HEK293 (cell line): ENCODE data around the gene SART3.

ENCODE experiments used
- CTCF ChIA-PET: fragments of 350-600 bp; formaldehyde crosslinking; extraction: SDS; loops from one replicate; lab custom pipeline; 2021; ENCODE audit warnings: antibody characterized with exemption; lab: Yijun Ruan, JAX
- POLR2A ChIA-PET: fragments of 300-600 bp; formaldehyde crosslinking; extraction: SDS; loops from one replicate; lab custom pipeline; 2020; ENCODE audit warnings: antibody characterized with exemption, inconsistent platforms; lab: Yijun Ruan, JAX
- H3K27ac ChIP-seq: fragments of 200-500 bp; sonication (Bioruptor generic); 2 replicates; pipeline ENCODE4 v1.5.1; 2014; ENCODE audit warnings: low read depth, low read length, control low read depth, inconsistent platforms; ENCODE audit errors: extremely low read depth
- H3K36me3 ChIP-seq, 2 experiments: fragments of 200-500 bp in 1 of 2; sonication (Bioruptor generic) in 1 of 2; 1 replicate in 1 of 2; 2 replicates in 1 of 2; pipeline ENCODE4 v1.5.1; 2014 to 2017; ENCODE audit warnings: inconsistent platforms in 2 of 2, low read length in 2 of 2; ENCODE audit not compliant: control insufficient read depth in 2 of 2, insufficient read depth in 1 of 2
- H3K4me1 ChIP-seq: fragments of 200-500 bp; sonication (Bioruptor generic); 2 replicates; pipeline ENCODE4 v1.5.1; 2014; ENCODE audit warnings: mild to moderate bottlenecking, low read length, inconsistent platforms; ENCODE audit not compliant: control insufficient read depth, insufficient read depth
- H3K4me3 ChIP-seq: 2 replicates; pipeline ENCODE4 v1.5.1; 2011; ENCODE audit warnings: low read depth, mild to moderate bottlenecking, control low read depth, low read length, moderate library complexity
- H3K9me3 ChIP-seq: fragments of 200-500 bp; sonication (Bioruptor generic); 2 replicates; pipeline ENCODE4 v1.5.1; 2014; ENCODE audit warnings: low read depth, low read length, inconsistent platforms; ENCODE audit not compliant: control insufficient read depth, insufficient read depth
- GLIS1 ChIP-seq: fragments of 450-650 bp; formaldehyde crosslinking; IDR thresholded peaks from 2 replicates; pipeline ENCODE4 v1.5.1; 2016; ENCODE audit warnings: missing biosample characterization, missing genetic modification characterization
- INSM2 ChIP-seq: fragments of 450-650 bp; formaldehyde crosslinking; IDR thresholded peaks from 2 replicates; pipeline ENCODE4 v1.5.1; 2016; ENCODE audit warnings: missing biosample characterization, missing genetic modification characterization
- OVOL3 ChIP-seq: fragments of 450-650 bp; formaldehyde crosslinking; IDR thresholded peaks from 2 replicates; pipeline ENCODE4 v1.5.1; 2016; ENCODE audit warnings: missing biosample characterization, missing genetic modification characterization
- SP2 ChIP-seq: fragments of 450-650 bp; formaldehyde crosslinking; IDR thresholded peaks from 2 replicates; pipeline ENCODE4 v1.5.1; 2016; ENCODE audit warnings: missing biosample characterization, missing genetic modification characterization
- ZBTB44 ChIP-seq: fragments of 450-650 bp; IDR thresholded peaks from 2 replicates; pipeline ENCODE4 v1.5.1; 2018; ENCODE audit warnings: missing biosample characterization, mild to moderate bottlenecking, missing genetic modification characterization
- ZFP3 ChIP-seq: fragments of 450-650 bp; formaldehyde crosslinking; IDR thresholded peaks from 2 replicates; pipeline ENCODE4 v1.5.1; 2016; ENCODE audit warnings: low read depth, missing biosample characterization, missing genetic modification characterization
- ZNF184 ChIP-seq: fragments of 450-650 bp; IDR thresholded peaks from 2 replicates; pipeline ENCODE4 v1.5.1; 2018; ENCODE audit warnings: missing biosample characterization, mild to moderate bottlenecking, missing genetic modification characterization
- ZNF19 ChIP-seq: fragments of 450-650 bp; formaldehyde crosslinking; IDR thresholded peaks from 2 replicates; pipeline ENCODE4; 2016; ENCODE audit warnings: missing biosample characterization, missing genetic modification characterization, low read depth
- ZNF302 ChIP-seq: fragments of 450-650 bp; formaldehyde crosslinking; IDR thresholded peaks from 2 replicates; pipeline ENCODE4 v1.5.1; 2016; ENCODE audit warnings: missing biosample characterization, missing genetic modification characterization, low read depth
- ZNF350 ChIP-seq: fragments of 450-650 bp; formaldehyde crosslinking; IDR thresholded peaks from 2 replicates; pipeline ENCODE4 v1.5.0; 2017; ENCODE audit warnings: missing biosample characterization, mild to moderate bottlenecking, missing genetic modification characterization
- ZNF394 ChIP-seq: fragments of 450-650 bp; formaldehyde crosslinking; IDR thresholded peaks from 2 replicates; pipeline ENCODE4 v1.5.1; 2016; ENCODE audit warnings: missing biosample characterization, missing genetic modification characterization, mild to moderate bottlenecking, moderate library complexity, borderline replicate concordance
- ZNF600 ChIP-seq: fragments of 450-650 bp; formaldehyde crosslinking; IDR thresholded peaks from 2 replicates; pipeline ENCODE4 v1.5.1; 2016; ENCODE audit warnings: missing biosample characterization, missing genetic modification characterization
- ZNF654 ChIP-seq: fragments of 450-650 bp; formaldehyde crosslinking; IDR thresholded peaks from 2 replicates; pipeline ENCODE4 v1.5.1; 2016; ENCODE audit warnings: low read depth, missing biosample characterization, missing genetic modification characterization
- ZNF707 ChIP-seq: fragments of 450-650 bp; formaldehyde crosslinking; IDR thresholded peaks from 2 replicates; pipeline ENCODE4 v1.5.1; 2016; ENCODE audit warnings: missing biosample characterization, missing genetic modification characterization
- ZNF843 ChIP-seq: fragments of 450-650 bp; formaldehyde crosslinking; IDR thresholded peaks from 2 replicates; pipeline ENCODE4 v1.5.1; 2016; ENCODE audit warnings: missing biosample characterization, missing genetic modification characterization
- TF ChIP-seq, protein P1 (sequence below): fragments of 450-650 bp; formaldehyde crosslinking; IDR thresholded peaks from 2 replicates; pipeline ENCODE4 v1.5.1; 2017; ENCODE audit warnings: missing biosample characterization, missing genetic modification characterization

The SART3 gene

DNA sequence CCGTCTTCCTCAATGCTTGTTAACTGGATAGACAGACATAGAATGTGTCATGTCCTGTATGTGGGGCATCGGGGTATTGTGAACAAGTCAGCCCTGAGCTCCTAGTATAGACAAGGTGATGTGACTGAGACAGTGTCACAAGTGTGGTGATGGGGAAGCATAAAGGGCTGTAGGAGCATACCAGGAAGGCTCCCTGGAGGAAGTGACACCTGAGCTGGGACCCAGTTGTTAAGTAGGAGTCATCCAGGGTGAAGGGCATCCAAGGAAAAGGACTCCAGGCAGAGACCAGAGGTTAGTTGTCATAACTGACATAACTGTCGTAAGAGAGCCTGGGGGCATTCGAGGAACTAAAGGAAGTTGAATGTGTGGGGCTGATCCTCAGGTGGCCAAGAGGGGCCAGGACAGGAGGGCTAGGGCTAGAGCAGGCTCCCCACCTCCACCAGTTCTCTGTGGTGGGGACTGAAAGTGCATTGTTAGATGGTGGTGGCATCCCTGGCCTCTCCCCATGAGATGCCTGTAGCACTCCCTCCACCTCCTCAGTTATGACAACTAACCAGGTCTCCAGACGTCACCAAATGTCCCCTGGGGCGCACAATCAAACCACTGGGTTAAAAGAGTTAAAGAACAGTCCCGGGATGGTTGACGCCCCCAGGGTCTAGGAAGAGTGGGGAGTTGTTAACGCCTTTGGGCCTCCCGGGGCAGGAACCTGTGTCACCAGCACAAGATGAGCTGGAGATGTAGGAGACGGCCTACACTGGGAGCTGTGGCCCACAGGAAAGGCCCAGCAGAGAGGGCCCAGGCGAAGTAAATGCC is 43.5 kb downstream of the SART3 start:
- Histone ChIP-seq H3K27ac (no peak overlapping the region), H3K4me3 (no peak overlapping the region), H3K9me3 (no peaks in the 10 kb centered on the region), H3K36me3 (peaks cover 5 to 59% of the 10 kb centered on the region in 2 experiments; a peak in 2 of 3 replicates), H3K4me1 (no peaks in the 10 kb centered on the region)
- POLR2A ChIA-PET: no interaction called here
- CTCF ChIA-PET: interaction anchor here (1.2 kb wide), 1 partner anchor 19 kb away, joined by 3 read pairs; no protein-coding TSS in a partner anchor
- TF ChIP-seq, protein P1, sequence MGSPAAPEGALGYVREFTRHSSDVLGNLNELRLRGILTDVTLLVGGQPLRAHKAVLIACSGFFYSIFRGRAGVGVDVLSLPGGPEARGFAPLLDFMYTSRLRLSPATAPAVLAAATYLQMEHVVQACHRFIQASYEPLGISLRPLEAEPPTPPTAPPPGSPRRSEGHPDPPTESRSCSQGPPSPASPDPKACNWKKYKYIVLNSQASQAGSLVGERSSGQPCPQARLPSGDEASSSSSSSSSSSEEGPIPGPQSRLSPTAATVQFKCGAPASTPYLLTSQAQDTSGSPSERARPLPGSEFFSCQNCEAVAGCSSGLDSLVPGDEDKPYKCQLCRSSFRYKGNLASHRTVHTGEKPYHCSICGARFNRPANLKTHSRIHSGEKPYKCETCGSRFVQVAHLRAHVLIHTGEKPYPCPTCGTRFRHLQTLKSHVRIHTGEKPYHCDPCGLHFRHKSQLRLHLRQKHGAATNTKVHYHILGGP: no peak
- peak; percentile 48; the same call in 1 of the 2 replicates for TF ChIP-seq ZFP3 (tag by site-specific recombination)

DNA sequence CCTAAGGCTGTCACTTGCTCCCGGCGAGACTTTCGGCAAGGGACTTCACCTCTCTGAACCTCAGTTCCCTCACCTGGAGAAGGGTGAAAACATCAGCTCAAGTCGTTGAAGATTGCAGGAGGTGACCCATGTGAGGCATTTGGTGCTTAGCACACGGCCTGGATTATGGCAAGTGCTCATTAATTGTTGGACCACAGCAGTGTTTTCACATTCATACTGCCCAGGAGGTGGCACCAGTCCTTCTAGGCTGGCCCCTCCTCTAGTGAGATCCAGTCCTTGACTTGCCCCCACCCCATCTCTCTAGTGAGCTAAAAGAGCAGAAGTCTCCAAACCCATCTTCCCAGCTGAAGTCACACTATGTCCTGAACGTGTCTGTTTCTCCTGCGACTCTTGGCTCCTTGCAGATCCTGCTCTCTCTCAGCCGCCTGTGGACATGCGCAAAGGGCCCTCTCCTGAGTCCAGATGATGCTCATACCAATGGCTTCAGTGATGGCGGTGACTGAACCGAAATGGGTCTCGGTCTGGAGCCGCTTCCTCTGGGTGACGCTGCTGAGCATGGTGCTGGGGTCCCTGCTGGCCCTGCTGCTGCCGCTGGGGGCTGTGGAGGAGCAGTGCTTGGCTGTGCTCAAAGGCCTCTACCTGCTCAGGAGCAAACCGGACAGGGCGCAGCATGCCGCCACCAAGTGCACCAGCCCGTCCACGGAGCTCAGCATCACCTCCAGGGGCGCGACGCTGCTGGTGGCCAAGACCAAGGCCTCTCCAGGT is 44.3 kb downstream of the SART3 start:
- Histone ChIP-seq H3K36me3 (peaks cover 5 to 51% of the 10 kb centered on the region in 2 experiments; a peak in 2 of 3 replicates), H3K4me1 (no peaks in the 10 kb centered on the region), H3K27ac (no peak overlapping the region), H3K9me3 (no peaks in the 10 kb centered on the region), H3K4me3 (no peak overlapping the region)
- TF ChIP-seq SP2 (tag by site-specific recombination) (peak; percentile 11; the same call in 1 of the 2 replicates), INSM2 (tag by site-specific recombination) (no peak), ZNF654 (tag by site-specific recombination) (0 out of 2 replicates have a peak, but pooled peaks have one; percentile 13), ZNF302 (tag by site-specific recombination) (no peak), ZNF394 (tag by site-specific recombination) (no peak), ZNF600 (tag by site-specific recombination) (0 out of 2 replicates have a peak, but pooled peaks have one; percentile 13), ZNF843 (tag by site-specific recombination) (no peak), ZNF350 (tag by site-specific recombination) (no peak), ZNF707 (no peak), ZNF184 (tag by site-specific recombination) (no peak), GLIS1 (peak; percentile 97), ZBTB44 (tag by site-specific recombination) (no peak), ZNF19 (tag by site-specific recombination) (no peak), OVOL3 (tag by site-specific recombination) (no peak)
- POLR2A ChIA-PET: interaction anchor here (2.0 kb wide), 1 partner anchor 46 kb away, joined by 6 read pairs; the partner anchor contains the start of gene ISCU
- CTCF ChIA-PET: interaction anchor here (0.6 to 1.2 kb wide), 4 partner anchors 13 to 576 kb away, joined by 3 read pairs; partner anchors contain the start of gene ALKBH2
